ENCODE measurements around the gene FHL1. TPM values are rescaled to one million over a fixed set of nuclear protein-coding genes. Genes with fewer than 3 reads are reported as not detected.
"Not testable (repeated sequence)": the region's sequence is repeated elsewhere in the genome, so short reads cannot be mapped to it uniquely, and the experiment has no call there.

The FHL1 gene
- total RNA-seq, 2 experiments from 2014 or later: 25.5 to 31.0 TPM

DNA sequence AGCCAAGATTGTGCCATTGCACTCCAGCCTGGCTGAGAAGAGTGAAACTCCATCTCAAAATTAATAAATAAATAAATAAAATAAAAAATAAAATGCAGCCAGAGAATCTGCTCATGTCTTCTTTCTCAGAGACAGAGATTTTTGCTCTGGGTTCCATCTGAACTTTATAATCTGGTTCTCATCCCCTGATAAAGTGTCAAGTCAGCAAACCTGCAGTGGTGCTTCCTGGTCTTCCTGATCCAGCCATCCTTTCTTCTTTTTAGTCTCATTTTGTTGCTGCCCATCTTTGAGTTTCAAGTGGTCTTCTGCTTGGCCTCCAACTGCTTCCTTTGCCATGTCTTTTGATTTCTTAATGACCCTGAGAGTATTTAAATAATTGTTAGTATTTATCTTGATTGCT, 79.7 kb downstream of the FHL1 start:
- Mint-ChIP-seq H3K36me3 (ENCODE audit: low read depth) (peaks cover 57% of the 10 kb centered on the region), H3K4me3 (no peak overlapping the region), H3K9me3 (no peaks in the 10 kb centered on the region), H3K27me3 (no peaks in the 10 kb centered on the region), H3K27ac (peak overlapping the region; percentile 74), H3K4me1 (peaks cover 38% of the 10 kb centered on the region)
- POLR2A ChIA-PET: no interaction called here
- CTCF ChIA-PET: no interaction called here
- DNase-seq: no peak

DNA sequence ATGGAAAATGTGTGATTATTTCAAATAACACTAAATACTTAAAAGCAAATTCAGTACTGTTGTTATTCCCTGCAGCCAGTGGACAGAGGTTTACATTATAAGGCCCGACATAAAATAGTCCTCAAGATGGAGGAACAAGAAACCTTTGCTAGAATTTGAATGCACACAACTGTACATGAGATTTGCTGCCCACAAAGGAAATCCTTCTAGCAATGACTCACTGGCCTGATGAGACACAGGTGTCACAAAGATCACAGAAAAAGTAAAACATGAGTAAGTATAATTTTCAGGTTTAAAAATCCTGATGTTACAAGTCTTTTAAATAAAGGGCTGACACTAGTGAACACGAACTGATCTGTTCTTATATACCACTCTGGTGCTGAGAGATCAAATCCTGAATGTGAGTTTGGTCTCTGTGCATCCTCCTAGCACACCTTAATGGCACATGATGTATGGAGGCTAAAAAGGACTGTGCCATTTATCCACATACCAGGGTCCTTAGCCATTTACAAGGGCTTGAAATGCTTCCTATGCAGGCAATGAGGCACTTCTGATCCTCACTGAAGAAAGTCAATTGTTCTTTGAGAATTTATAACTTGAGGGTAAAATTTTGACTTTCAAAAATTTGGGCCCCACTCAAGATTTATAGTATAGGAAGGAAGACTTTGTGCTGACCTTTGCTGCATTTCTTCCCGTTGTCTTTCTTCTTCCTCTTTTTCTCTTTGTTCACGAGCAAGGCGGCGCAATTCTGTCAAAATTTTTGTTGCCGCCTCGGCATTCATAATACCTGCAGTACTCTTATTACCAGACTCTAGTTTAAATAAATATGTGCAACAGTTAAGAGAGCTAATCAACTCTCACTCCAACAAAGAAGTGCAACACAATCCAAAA, 80.9 kb downstream of the FHL1 start:
- Mint-ChIP-seq H3K27me3 (no peaks in the 10 kb centered on the region), H3K4me1 (peaks cover 38% of the 10 kb centered on the region), H3K27ac (peak overlapping the region; percentile 74), H3K9me3 (no peaks in the 10 kb centered on the region), H3K36me3 (ENCODE audit: low read depth) (peaks cover 56% of the 10 kb centered on the region), H3K4me3 (no peak overlapping the region)
- ChIA-PET POLR2A (no interaction called here), CTCF (no interaction called here)
- peak; percentile 25 for DNase-seq

DNA sequence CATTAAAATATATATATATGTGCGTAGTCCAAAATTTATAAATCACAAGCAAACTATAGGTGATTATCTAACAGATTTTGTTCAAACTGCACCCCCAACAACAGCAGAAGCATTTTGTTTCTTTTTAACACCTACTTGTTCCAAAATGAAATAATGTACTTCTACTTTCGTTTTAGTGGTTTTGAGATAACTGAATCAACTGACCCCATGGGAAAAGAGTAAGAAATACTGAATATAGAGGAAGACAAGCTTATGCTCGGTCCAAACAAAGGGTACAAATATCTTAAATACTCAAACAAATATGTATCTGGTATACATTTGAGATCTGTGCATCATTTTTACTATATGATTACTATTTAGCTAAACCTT, 81.5 kb downstream of the FHL1 start:
- Mint-ChIP-seq H3K4me3 (no peak overlapping the region), H3K4me1 (peaks cover 38% of the 10 kb centered on the region), H3K9me3 (no peaks in the 10 kb centered on the region), H3K36me3 (ENCODE audit: low read depth) (peaks cover 56% of the 10 kb centered on the region), H3K27me3 (no peaks in the 10 kb centered on the region), H3K27ac (peak overlapping the region; percentile 74)
- DNase-seq: no peak
- ChIA-PET CTCF (no interaction called here), POLR2A (no interaction called here)

DNA sequence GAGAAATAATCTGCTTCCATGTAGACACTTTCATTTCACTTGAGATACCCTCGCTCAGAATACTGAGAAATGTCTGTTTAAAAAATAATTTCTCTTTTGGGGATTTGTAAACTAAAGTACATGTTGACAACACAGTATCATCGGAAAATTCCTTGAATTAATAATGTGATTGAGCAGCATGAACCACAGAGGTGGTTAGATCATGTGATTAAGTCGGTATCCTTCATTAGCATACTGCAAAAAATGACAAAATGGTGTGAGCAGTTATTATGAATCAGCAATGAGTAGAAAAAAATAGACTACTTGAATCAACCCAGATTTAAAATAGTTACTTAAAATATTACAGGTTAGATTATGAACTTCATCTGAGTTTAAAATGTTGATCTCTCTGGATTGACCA, 89.7 kb downstream of the FHL1 start:
- H3K9me3 Mint-ChIP-seq: no peaks in the 10 kb centered on the region
- peaks cover 45% of the 10 kb centered on the region for H3K36me3 Mint-ChIP-seq (ENCODE audit: low read depth)
- no peak overlapping the region for H3K27ac Mint-ChIP-seq
- peaks cover 6% of the 10 kb centered on the region for H3K4me1 Mint-ChIP-seq
- H3K4me3 Mint-ChIP-seq: no peak overlapping the region
- DNase-seq: no peak
- ChIA-PET CTCF (no interaction called here), POLR2A (no interaction called here)
- H3K27me3 Mint-ChIP-seq: no peaks in the 10 kb centered on the region

DNA sequence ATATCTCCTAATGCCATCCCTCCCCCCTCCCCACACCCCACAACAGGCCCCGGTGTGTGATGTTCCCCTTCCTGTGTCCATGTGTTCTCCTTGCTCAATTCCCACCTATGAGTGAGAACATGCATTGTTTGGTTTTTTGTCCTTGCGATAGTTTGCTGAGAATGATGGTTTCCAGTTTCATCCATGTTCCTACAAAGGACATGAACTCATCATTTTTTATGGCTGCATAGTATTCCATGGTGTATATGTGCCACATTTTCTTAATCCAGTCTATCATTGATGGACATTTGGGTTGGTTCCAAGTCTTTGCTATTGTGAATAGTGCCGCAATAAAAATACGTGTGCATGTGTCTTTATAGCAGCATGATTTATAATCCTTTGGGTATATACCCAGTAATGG, 90.5 kb downstream of the FHL1 start:
- H3K4me1 Mint-ChIP-seq, H3K27me3 Mint-ChIP-seq, H3K27ac Mint-ChIP-seq, POLR2A ChIA-PET, H3K4me3 Mint-ChIP-seq, H3K9me3 Mint-ChIP-seq, DNase-seq, CTCF ChIA-PET: not testable (repeated sequence)
- peaks cover 51% of the 10 kb centered on the region for H3K36me3 Mint-ChIP-seq (ENCODE audit: low read depth)

DNA sequence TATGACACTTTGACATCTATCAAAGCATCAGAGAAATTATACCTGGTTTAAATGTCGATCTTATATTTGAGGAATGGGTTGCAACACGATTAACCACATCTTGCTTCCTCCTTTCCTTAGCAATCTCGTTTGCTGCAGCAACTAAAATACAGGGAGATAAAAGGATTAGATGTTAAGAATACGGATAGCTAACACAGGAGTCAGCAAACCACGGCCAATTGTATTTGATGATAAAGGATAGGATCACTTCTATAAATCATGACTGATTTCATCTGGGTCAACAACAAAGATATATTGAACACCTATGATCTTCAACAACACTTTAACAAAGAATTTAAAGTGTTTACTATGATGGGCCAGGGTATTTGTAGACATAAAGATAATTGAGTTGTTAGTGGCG, 98.9 kb downstream of the FHL1 start:
- ChIA-PET CTCF (no interaction called here), POLR2A (interaction anchor here (0.6 kb wide), 1 partner anchor 224 kb away, joined by 3 read pairs; no protein-coding TSS in a partner anchor)
- H3K27me3 Mint-ChIP-seq: no peaks in the 10 kb centered on the region

DNA sequence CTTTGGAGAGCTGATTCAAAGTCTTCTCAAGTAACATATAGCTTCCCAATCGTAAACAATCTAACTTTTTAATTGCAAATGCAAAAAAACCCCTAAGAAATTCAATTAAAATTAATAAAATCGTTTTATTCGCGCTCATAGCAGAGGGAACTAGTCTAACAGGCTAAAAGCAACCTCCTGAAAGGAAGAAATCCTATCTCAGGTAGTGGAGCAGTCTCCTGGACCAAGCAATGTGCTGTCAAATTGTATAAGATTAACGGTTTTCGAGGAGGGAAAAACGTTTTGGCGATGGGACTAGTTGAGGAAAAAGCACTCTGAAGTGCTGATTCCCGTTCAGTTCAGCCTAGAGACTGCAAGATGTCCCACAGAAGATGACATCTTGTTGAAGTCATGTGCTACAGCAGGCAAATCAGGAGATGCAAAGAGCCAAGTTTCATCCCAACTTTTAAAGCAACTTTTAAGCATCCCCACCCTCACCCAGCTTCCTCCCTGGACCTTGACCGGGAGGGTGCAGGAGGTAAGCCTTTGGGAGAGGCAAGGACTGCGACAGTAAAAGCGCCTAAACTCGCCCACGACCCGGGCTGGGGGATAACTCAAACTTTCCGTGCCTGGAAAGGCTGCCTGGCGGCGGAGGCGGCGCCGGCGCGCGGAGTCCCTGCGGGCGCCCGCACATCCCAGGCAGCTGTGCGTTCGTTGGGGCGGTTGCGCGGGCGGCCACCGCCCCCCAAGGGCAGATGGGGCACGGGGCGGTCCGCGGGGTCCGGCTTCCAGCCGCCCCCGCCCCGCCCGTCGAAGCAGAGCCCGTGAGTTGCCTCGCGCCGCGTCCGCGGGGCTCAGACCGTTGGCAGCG, 103.1 kb downstream of the FHL1 start:
- peak overlapping the region; percentile 78 for H3K4me3 Mint-ChIP-seq
- H3K36me3 Mint-ChIP-seq (ENCODE audit: low read depth): no peaks in the 10 kb centered on the region
- peak; percentile 38 for DNase-seq
- ChIA-PET POLR2A (interaction anchor here (1.0 kb wide), 1 partner anchor 120 kb away, joined by 3 read pairs; no protein-coding TSS in a partner anchor), CTCF (interaction anchor here (1.0 kb wide), 1 partner anchor 16 kb away, joined by 3 read pairs; no protein-coding TSS in a partner anchor)
- H3K4me1 Mint-ChIP-seq: peaks cover 18% of the 10 kb centered on the region
- no peaks in the 10 kb centered on the region for H3K9me3 Mint-ChIP-seq
- peak overlapping the region; percentile 54 for H3K27ac Mint-ChIP-seq
- no peaks in the 10 kb centered on the region for H3K27me3 Mint-ChIP-seq

More for the DNA sequence above, 98.9 kb downstream of the FHL1 start:
- no peak for DNase-seq
- H3K27ac Mint-ChIP-seq: no peak overlapping the region
- peaks cover 28% of the 10 kb centered on the region for H3K36me3 Mint-ChIP-seq (ENCODE audit: low read depth)
- no peak overlapping the region for H3K4me3 Mint-ChIP-seq
- no peaks in the 10 kb centered on the region for H3K9me3 Mint-ChIP-seq
- H3K4me1 Mint-ChIP-seq: peaks cover 14% of the 10 kb centered on the region

DNA sequence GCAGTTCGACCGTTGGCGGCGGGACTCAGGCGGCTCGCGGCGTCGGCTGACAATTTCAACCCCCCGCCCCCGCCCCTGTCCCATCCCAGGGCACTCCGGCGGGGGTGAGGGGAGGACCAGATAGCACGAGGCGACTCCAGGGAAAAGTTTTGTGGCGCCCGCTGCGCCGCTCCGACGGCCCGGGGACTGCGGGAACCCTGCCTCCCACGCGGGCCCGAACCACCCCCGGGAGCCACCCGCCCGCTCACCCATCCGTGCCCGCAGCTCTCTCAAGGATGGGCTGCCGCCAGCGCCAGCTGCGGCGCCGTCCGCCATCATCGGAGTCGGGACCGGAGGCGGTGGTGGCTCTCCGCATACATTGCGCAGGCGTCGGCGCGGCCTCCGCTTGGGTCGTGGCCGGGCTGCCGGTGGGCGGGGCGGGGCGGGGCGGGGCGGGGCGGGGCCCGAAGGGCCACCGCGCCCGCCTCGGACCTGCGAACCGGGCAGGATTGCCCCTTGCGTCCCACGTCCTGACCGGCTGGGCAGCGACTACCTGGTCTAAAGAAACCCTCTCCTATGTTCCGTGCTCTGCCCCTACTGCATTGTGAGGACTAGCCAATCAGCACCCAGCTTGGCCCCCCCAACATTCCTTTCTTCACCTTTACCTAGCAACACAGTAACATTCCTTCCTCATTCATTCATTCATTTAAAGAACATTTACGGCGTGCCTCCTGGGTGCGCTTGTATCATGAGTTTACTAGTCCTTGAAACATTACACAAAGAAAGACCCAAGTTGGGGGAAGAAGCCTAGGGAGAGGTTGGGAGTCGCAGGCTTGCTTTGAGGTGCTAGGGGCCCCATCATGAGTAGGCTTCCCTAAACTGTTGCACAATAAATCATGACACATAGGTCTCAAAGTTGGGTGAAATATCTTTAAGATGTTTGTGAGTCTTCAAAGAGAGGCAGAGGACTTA, 104.0 kb downstream of the FHL1 start, which contains the start of gene MAP7D3:
Gene MAP7D3, minus strand, starts transcription at position 360 of the 951 bp plus-strand sequence. Its CDS starts 42 bp downstream, at position 318.
- no peaks in the 10 kb centered on the region for H3K27me3 Mint-ChIP-seq
- H3K36me3 Mint-ChIP-seq (ENCODE audit: low read depth): no peaks in the 10 kb centered on the region
- DNase-seq: peak; percentile 68
- H3K27ac Mint-ChIP-seq: peak within 1 kb of the TSS; percentile 61
- no peaks in the 10 kb centered on the region for H3K9me3 Mint-ChIP-seq
- CTCF ChIA-PET: no interaction called here
- H3K4me3 Mint-ChIP-seq: peak within 1 kb of the TSS; percentile 79
- peaks cover 18% of the 10 kb centered on the region for H3K4me1 Mint-ChIP-seq
- POLR2A ChIA-PET: no interaction called here

DNA sequence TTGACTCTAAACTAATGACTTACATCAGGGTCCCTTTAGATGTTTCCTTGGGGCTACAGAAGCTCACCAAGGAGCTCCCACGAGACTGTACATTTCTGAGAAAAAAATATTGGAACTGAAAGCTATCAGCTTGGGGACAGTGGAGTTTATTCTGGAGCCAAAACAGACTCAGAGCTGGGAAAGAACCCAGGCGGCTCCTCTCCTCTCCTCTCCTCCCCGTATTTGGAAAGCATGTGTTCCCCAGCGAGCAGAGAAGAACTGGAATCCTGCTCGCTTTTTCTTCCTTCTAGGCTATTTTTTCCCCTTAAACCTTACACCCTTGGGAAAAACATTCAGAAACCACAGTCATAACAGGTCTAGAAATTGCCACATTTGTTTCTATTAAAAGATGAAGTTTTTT, 108.2 kb downstream of the FHL1 start:
- POLR2A ChIA-PET: no interaction called here
- Mint-ChIP-seq H3K4me1 (peaks cover 21% of the 10 kb centered on the region), H3K4me3 (no peak overlapping the region), H3K36me3 (ENCODE audit: low read depth) (no peaks in the 10 kb centered on the region), H3K27ac (no peak overlapping the region), H3K9me3 (no peaks in the 10 kb centered on the region), H3K27me3 (no peaks in the 10 kb centered on the region)
- CTCF ChIA-PET: interaction anchor here (0.9 kb wide), 1 partner anchor 13 kb away, joined by 4 read pairs; no protein-coding TSS in a partner anchor
- DNase-seq: no peak

DNA sequence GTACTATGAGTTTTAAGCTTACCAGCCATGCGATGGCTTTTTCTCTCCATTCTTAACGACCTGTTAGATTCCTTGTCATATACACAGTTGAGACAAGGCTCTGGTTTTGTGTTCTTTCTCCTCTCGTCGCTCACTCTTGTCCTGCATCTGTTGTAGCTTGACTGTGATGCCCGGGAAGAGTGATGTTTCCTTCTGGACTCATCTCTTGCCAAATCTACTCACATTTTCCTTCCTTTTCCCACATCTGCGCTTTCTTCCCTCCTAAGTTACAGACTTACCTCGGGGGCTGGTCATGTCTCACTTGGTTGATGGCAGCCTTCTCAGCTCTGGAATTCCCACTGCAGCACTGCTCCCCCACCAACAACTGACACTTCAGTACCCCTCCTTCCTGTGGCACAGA, 108.7 kb downstream of the FHL1 start:
- CTCF ChIA-PET: interaction anchor here (0.9 kb wide), 1 partner anchor 12 kb away, joined by 4 read pairs; no protein-coding TSS in a partner anchor
- no peaks in the 10 kb centered on the region for H3K36me3 Mint-ChIP-seq (ENCODE audit: low read depth)

DNA sequence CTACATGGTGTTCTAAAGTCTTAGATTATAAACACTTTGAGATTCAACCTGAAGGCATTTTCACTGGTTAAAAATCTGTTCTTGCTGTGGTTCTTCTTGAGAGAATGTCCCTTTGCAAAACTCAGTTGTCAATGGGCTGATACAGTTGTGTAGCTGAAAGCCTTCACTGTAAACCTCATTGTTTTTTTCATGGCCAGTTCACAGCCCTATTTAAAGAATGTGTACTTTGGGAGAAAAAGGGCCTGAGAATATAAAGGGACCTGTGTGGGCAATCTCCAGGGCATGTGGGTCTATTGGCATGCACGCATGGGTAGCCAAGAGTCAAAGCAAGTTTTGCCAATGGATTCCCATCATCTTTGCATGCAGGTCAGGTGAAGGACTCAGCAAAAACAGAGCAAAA, 111.6 kb downstream of the FHL1 start:
- Mint-ChIP-seq H3K4me1 (peaks cover 22% of the 10 kb centered on the region), H3K36me3 (ENCODE audit: low read depth) (no peaks in the 10 kb centered on the region), H3K4me3 (no peak overlapping the region), H3K27me3 (no peaks in the 10 kb centered on the region), H3K27ac (no peak overlapping the region), H3K9me3 (no peaks in the 10 kb centered on the region)
- ChIA-PET POLR2A (no interaction called here), CTCF (no interaction called here)
- DNase-seq: no peak

More for the DNA sequence above, 108.7 kb downstream of the FHL1 start:
- no peak for DNase-seq
- POLR2A ChIA-PET: no interaction called here
- Mint-ChIP-seq H3K27ac (no peak overlapping the region), H3K4me3 (no peak overlapping the region), H3K9me3 (no peaks in the 10 kb centered on the region), H3K4me1 (peaks cover 25% of the 10 kb centered on the region), H3K27me3 (no peaks in the 10 kb centered on the region)

DNA sequence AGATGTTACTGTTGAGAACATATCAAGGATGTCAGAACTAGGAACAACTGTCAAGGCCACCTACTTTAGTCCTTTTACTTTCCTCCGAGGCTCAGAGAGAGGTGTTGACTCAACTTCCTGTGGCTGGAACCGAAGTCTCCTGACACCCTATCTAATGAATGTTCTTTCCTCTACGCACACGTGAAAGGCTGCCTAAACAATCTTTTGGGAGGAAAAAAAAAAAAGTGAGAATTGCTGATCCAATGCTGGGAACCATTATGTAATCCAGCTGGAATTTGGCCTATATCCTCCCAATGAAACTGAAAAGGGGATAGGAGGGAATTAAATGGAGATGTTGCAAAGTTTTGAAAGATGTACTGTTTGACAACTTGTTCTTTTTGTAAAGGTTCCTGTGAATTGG, 112.2 kb downstream of the FHL1 start:
- Mint-ChIP-seq H3K27me3 (no peaks in the 10 kb centered on the region), H3K27ac (peak overlapping the region; percentile 62), H3K4me1 (peaks cover 22% of the 10 kb centered on the region), H3K36me3 (ENCODE audit: low read depth) (no peaks in the 10 kb centered on the region), H3K4me3 (no peak overlapping the region), H3K9me3 (no peaks in the 10 kb centered on the region)
- ChIA-PET CTCF (no interaction called here), POLR2A (no interaction called here)
- peak; percentile 25 for DNase-seq

Measured in activated CD4-positive, alpha-beta memory T cell treated with anti-CD3 and anti-CD28 coated beads, Interleukin-2, amount 10 ng/mL, durations not matched to agents 7 days and 5 days (primary cell).